Subcutaneous abdominal adipose tissue (tissue), 5 donors: Measurements from ENCODE around the gene PORCN.
"Not testable (repeated sequence)": the region's sequence is repeated elsewhere in the genome, so short reads cannot be mapped to it uniquely, and the experiment has no call there.

Experiments used
- H3K27ac ChIP-seq: one replicate; pipeline ENCODE4 v1.7.0; 2013; ENCODE audit warnings: low read depth, mild to moderate bottlenecking, inconsistent platforms, low read length, moderate library complexity
- H3K27me3 ChIP-seq, 5 donors: one replicate each; pipeline ENCODE4 v1.7.0; 2013; ENCODE audit warnings: low read length in 5 of 5, inconsistent platforms in 1 of 5; ENCODE audit not compliant: control insufficient read depth in 5 of 5, insufficient read depth in 4 of 5
- H3K36me3 ChIP-seq, 5 donors: one replicate each; pipeline ENCODE4 v1.7.0; 2013; ENCODE audit warnings: low read length in 5 of 5; ENCODE audit not compliant: control insufficient read depth in 5 of 5, insufficient read depth in 5 of 5
- H3K4me1 ChIP-seq, 5 donors: one replicate each; pipeline ENCODE4 v1.7.0; 2013; ENCODE audit warnings: low read length in 5 of 5, mild to moderate bottlenecking in 3 of 5, moderate library complexity in 1 of 5; ENCODE audit not compliant: control insufficient read depth in 5 of 5, insufficient read depth in 5 of 5
- H3K4me3 ChIP-seq, 5 donors: one replicate each; pipeline ENCODE4 v1.7.0; 2013; ENCODE audit warnings: low read length in 5 of 5, low read depth in 1 of 5
- H3K9ac ChIP-seq, 5 donors: one replicate each; pipeline ENCODE4 v1.7.0; 2013; ENCODE audit warnings: low read length in 5 of 5, mild to moderate bottlenecking in 4 of 5, moderate library complexity in 3 of 5
- H3K9me3 ChIP-seq, 5 donors: one replicate each; pipeline ENCODE4 v1.7.0; 2013; ENCODE audit warnings: low read length in 5 of 5; ENCODE audit not compliant: control insufficient read depth in 5 of 5
- donor health status: healthy.
- donor health status: healthy.
- donor health status: healthy.
- donor health status: healthy.
- donor health status: healthy.

PORCN gene

DNA sequence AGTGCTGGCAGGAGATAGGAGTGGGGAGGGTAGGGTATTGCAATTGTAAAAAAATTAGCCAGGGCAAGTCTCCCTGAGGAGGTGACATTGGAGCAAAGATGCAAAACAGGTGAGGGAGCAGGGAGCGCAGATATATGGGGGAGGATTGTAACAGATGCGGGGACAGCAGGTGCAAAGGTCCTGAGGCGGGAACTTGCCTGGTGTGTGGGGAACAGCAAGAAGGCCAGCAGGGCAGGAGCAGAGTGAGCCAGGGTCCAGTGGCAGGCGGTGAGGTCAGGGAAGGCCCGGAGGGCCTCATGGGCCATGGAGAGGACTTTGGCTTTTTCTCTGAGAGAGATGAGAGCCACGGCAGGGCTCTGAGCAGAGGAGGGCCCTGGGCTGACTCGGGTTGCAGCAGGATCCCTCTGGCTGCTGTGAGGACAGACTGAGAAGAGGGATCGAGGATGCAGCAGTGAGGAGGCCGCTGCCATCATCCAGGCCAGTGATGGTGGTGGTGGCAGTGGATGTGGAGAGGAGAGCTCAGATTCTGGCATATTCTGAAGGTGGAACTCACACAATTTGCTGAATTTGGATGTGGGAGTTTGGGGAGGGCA is 6.2 kb downstream of the PORCN start:
- Histone ChIP-seq H3K36me3 (peaks cover 0 to 28% (median 7%) of the 10 kb centered on the region in 5 donors), H3K4me1 (peaks cover 0 to 2% (median 0%) of the 10 kb centered on the region in 5 donors), H3K27me3 (peaks cover 0 to 15% (median 9%) of the 10 kb centered on the region in 5 donors), H3K4me3 (no peak overlapping the region), H3K9me3 (peaks cover 0 to 2% (median 0%) of the 10 kb centered on the region in 5 donors), H3K27ac (no peak overlapping the region), H3K9ac (no peak overlapping the region)

GRCh38 chrX:48515842-48516241 is 7.0 kb downstream of the PORCN start:
- Histone ChIP-seq H3K9me3 (peaks cover 0 to 2% (median 0%) of the 10 kb centered on the region in 5 donors), H3K9ac (no peak overlapping the region), H3K4me1 (no peaks in the 10 kb centered on the region), H3K27ac (no peak overlapping the region), H3K4me3 (no peak overlapping the region), H3K27me3 (peaks cover 0 to 15% (median 9%) of the 10 kb centered on the region in 5 donors), H3K36me3 (peaks cover 0 to 28% (median 7%) of the 10 kb centered on the region in 5 donors)

- peaks cover 0 to 2% (median 0%) of the 10 kb centered on the region in 5 donors for H3K4me1 ChIP-seq
- H3K36me3 ChIP-seq, result peaks cover 0 to 28% (median 7%) of the 10 kb centered on the region in 5 donors
- no peak overlapping the region for H3K4me3 ChIP-seq
- peaks cover 0 to 15% (median 8%) of the 10 kb centered on the region in 5 donors for H3K27me3 ChIP-seq
- H3K9me3 ChIP-seq, result peaks cover 0 to 2% (median 0%) of the 10 kb centered on the region in 5 donors
- no peak overlapping the region for H3K9ac ChIP-seq
- H3K27ac ChIP-seq, result no peak overlapping the region
These were observed 7.5 kb downstream of the PORCN start for GRCh38 chrX:48516285-48516684.

- H3K9me3 ChIP-seq, result peaks cover 0 to 4% (median under 1%) of the 10 kb centered on the region in 5 donors
These were observed 8.2 kb downstream of the PORCN start for GRCh38 chrX:48516987-48517386.

GRCh38 chrX:48519481-48519880 is 10.7 kb downstream of the PORCN start:
- H3K9me3 ChIP-seq, H3K27me3 ChIP-seq, H3K9ac ChIP-seq, H3K4me3 ChIP-seq, H3K27ac ChIP-seq: not testable (repeated sequence)
- H3K4me1 ChIP-seq, result peaks cover 0 to 11% (median 6%) of the 10 kb centered on the region in 5 donors
- peaks cover 0 to 14% (median 4%) of the 10 kb centered on the region in 5 donors for H3K36me3 ChIP-seq

More at GRCh38 chrX:48516987-48517386, 8.2 kb downstream of the PORCN start:
- Histone ChIP-seq H3K36me3 (peaks cover 0 to 28% (median 7%) of the 10 kb centered on the region in 5 donors), H3K27me3 (peaks cover 0 to 15% (median 6%) of the 10 kb centered on the region in 5 donors), H3K4me1 (peaks cover 0 to 5% (median under 1%) of the 10 kb centered on the region in 5 donors), H3K4me3 (no peak overlapping the region), H3K27ac (no peak overlapping the region), H3K9ac (no peak overlapping the region)

DNA sequence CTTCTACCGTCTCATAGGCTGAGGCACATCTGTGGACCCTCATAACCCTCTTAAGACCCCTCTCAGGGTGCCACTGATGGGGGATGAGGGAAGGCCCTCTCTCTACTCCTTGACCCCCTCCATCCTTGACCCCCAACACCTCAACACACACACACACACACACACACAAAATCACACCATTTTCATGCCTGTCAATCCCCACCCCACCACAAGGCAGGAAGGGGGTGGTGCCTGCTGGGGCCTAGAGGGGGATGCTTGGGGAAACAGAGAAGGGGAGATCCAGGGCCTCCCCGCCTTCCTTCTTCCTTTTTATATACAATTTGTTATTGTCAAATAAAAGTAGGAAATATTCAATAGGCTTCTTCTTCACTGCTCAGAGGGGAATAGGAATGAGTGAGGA is 11.7 kb downstream of the PORCN start:
- H3K27ac ChIP-seq, result no peak overlapping the region
- H3K27me3 ChIP-seq, result peaks cover 0 to 3% (median 0%) of the 10 kb centered on the region in 5 donors
- no peak overlapping the region for H3K9ac ChIP-seq
- peaks cover 0 to 4% (median 0%) of the 10 kb centered on the region in 5 donors for H3K9me3 ChIP-seq
- peaks cover 0 to 11% (median 6%) of the 10 kb centered on the region in 5 donors for H3K4me1 ChIP-seq
- H3K4me3 ChIP-seq, result no peak overlapping the region
- peaks cover 0 to 5% (median 4%) of the 10 kb centered on the region in 5 donors for H3K36me3 ChIP-seq

DNA sequence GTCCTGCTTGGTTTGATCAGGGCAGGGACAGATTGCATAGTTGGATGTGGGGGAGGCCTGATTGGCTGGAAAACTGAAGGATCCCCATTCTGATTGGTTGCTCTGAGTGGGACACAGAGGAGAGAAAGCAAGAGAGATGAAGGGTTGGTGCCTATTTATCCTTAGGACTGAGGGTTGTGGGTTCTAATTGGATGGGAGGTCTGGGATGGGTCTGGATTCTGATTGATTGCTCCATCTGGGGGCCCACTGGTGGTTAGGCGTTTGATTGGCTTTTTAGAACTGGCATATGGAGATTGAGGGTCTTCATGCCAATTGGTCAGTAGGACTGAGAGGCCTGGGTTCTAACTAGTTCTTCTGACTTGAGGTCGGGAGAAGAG is 12.2 kb downstream of the PORCN start:
- Histone ChIP-seq H3K36me3 (peaks cover 0 to 4% (median 4%) of the 10 kb centered on the region in 5 donors), H3K9me3 (peaks cover 0 to 4% (median 0%) of the 10 kb centered on the region in 5 donors), H3K9ac (peak overlapping the region in 1 of 5 donors; percentile 4), H3K27ac (no peak overlapping the region), H3K4me3 (peak overlapping the region in 4 of 5 donors; percentile 63 to 79 (median 71)), H3K4me1 (peaks cover 0 to 11% (median 6%) of the 10 kb centered on the region in 5 donors), H3K27me3 (peaks cover 0 to 3% (median 0%) of the 10 kb centered on the region in 5 donors)

DNA sequence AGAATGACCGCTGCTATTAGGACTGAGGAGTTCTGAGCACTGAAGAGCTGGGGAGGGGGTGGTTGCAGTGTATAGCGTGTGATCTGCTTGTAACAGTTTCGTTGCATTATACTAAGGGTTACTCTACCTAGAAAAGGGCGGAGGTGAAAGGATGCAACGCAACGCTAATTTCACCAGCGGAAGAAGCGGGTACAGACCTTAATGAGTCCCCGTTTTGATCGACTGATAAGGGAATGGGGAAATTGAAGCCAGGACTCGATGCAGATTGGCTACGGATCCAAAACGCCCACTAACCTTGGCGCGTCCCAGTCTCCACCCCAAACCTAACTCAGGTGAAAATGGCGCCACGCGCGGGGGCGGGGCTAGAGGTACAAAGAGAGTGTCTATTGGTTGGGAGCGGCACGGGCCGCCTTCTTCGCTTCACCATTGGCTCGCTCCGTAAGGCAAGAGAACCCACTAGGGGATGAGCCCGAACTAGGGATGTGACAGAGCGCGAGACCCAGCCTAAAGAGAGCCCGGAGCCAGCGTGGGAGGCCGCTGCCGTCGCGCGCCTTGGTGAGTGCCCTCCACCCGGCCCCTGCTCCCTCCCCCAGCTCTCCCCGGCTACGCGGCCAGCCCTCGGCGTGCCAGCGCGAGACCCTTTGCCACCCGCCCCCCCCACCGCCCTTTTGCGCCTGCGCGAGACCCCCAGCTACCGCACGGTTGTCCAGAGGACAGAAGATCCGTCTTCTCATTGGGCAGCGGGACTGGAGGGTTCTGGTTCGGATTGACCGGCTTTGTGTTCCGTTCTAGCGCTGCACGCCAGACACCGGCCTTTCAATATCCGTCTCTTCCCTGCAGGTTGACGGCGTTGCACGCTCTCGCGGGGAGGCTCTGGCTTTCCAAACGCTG is 12.8 kb downstream of the PORCN start, which contains the start of gene EBP:
TSS of gene EBP (plus strand) at position 456 of the 891 bp plus-strand sequence. CDS start 1,964 bp downstream, outside the sequence.
- Histone ChIP-seq H3K27me3 (peaks cover 0 to 3% (median 0%) of the 10 kb centered on the region in 5 donors), H3K36me3 (peaks cover 0 to 6% (median 4%) of the 10 kb centered on the region in 5 donors), H3K9me3 (peaks cover 0 to 4% (median 0%) of the 10 kb centered on the region in 5 donors)

DNA sequence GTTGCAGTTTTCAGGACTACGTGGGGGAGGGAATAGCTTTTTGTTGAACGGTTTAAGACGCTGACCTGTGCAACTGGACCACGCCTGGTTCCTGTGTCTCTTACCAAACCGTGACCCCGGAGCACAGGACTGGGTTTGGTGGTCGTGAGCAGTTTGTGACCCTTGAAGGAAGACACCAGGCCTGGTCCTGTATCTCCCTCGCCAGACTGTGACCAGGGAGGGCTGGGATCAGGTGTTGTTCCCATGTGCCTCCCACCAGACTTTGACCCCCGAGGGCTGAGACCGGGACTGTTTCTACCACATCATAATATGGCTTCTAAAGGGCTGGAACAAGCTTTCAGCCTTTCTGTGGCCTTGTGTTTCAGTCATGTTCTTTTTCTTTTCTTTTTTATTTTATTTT is 13.5 kb downstream of the PORCN start:
- H3K4me3 ChIP-seq, result peak overlapping the region; percentile 63 to 90 (median 68)
- H3K27ac ChIP-seq, result no peak overlapping the region
- peak overlapping the region in 3 of 5 donors; percentile 53 to 77 (median 53) for H3K9ac ChIP-seq

More for the DNA sequence above, 12.8 kb downstream of the PORCN start, which contains the start of gene EBP:
- Histone ChIP-seq H3K27ac (no peak within 1 kb of the TSS), H3K4me1 (peaks cover 0 to 11% (median 6%) of the 10 kb centered on the region in 5 donors), H3K4me3 (peak within 1 kb of the TSS; percentile 63 to 90 (median 68)), H3K9ac (peak within 1 kb of the TSS in 3 of 5 donors; percentile 53 to 77 (median 53))

More for the DNA sequence above, 13.5 kb downstream of the PORCN start:
- H3K9me3 ChIP-seq, result peaks cover 0 to 4% (median 0%) of the 10 kb centered on the region in 5 donors
- H3K4me1 ChIP-seq, result peaks cover 0 to 11% (median 6%) of the 10 kb centered on the region in 5 donors
- peaks cover 0 to 10% (median 5%) of the 10 kb centered on the region in 5 donors for H3K36me3 ChIP-seq
- peaks cover 0 to 2% (median 0%) of the 10 kb centered on the region in 5 donors for H3K27me3 ChIP-seq
